Loucy (cell line): ENCODE measurements around the gene NTN1.

Experiments used
- CTCF ChIP-seq: fragments of 200-600 bp; sonication (generic); conservative IDR thresholded peaks from 2 replicates; pipeline ENCODE4 v1.5.1; 2014; ENCODE audit warnings: mild to moderate bottlenecking, antibody characterized with exemption, low read length
- EZH2phosphoT487 ChIP-seq: fragments of 200-600 bp; IDR thresholded peaks from 2 replicates; pipeline ENCODE4 v1.6.1; 2018; ENCODE audit warnings: antibody characterized with exemption, mild to moderate bottlenecking, moderate library complexity, borderline replicate concordance

- TF ChIP-seq CTCF (no peak), EZH2phosphoT487 (no peak)
These were observed 208.0 kb downstream of the NTN1 start for GRCh38 chr17:9229160-9229825.
